HG03066 (cell line): ENCODE measurements around the gene HLX.

Source experiments
- ATAC-seq: cut with Tn5 transposase; IDR thresholded peaks from one replicate; pipeline ENCODE4 v1.9.1; 2021; ENCODE audit warnings: low read depth; ENCODE audit not compliant: unreplicated experiment

HLX gene

GRCh38 chr1:220880726-220881506 lies 1.7 kb downstream of the HLX start:
- no peak for ATAC-seq

- no peak for ATAC-seq
Measured at GRCh38 chr1:220882061-220882891, 3.0 kb downstream of the HLX start.

- no peak for ATAC-seq
Measured at GRCh38 chr1:220884109-220884980, 5.1 kb downstream of the HLX start.

- no peak for ATAC-seq
Measured at GRCh38 chr1:220884981-220885918, 6.0 kb downstream of the HLX start.

- no peak for ATAC-seq
Measured at GRCh38 chr1:220885971-220886370, 6.7 kb downstream of the HLX start.

- no peak for ATAC-seq
Measured at GRCh38 chr1:220886470-220887201, 7.4 kb downstream of the HLX start.

GRCh38 chr1:220887202-220887519 lies 7.9 kb downstream of the HLX start:
- ATAC-seq, result no peak

GRCh38 chr1:220887520-220888416 lies 8.5 kb downstream of the HLX start:
- no peak for ATAC-seq

DNA sequence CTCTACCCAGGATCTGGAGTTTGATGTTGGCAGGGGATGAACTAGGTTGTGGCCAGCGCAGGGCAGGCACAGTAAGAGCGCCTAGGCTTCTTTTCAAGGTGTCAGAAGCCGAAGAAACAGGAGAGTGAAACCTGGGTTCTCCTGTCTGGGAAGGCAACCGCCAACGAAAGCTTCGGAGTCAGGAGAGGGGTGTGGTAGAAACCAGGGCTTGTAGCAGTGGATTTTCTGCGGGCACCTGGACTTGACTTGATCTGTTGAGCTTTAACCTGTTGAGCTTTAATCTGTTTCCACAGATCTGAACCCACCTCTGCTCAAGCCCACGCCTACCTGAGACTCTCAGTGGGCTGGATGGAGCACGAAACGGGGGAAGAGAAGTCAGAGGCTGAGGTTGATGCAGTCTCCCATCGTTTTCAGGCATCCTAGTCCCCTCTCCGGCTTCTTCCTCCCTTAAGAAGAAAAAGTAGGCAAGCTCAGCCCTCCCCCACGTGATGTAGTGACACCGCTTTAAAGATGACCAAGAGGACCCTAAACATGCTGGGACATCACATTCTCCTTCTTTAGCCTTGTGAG lies 9.3 kb downstream of the HLX start:
- ATAC-seq, result no peak

DNA sequence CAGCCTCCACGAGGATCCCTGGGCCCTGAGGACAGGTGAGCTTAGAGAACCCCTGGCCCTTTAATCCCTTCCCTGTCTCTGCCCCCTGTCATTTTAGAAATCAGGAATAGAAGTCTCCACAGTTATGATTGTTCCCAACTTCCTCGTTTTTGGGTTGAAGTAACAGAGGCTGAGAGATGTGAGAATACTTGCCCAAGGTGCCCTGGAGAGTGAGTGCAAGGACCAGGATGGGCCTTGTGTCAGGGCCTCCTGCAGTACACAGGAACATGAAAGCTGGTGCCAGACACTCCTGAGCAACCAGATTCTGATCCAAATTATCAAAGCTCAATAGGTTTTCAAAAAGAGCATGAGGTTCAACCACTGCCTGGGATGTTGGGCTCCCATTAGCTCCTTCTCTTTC lies 10.1 kb downstream of the HLX start:
- no peak for ATAC-seq

GRCh38 chr1:220889848-220890287 lies 10.6 kb downstream of the HLX start:
- ATAC-seq, result no peak

GRCh38 chr1:220890602-220891001 lies 11.4 kb downstream of the HLX start:
- ATAC-seq, result no peak

DNA sequence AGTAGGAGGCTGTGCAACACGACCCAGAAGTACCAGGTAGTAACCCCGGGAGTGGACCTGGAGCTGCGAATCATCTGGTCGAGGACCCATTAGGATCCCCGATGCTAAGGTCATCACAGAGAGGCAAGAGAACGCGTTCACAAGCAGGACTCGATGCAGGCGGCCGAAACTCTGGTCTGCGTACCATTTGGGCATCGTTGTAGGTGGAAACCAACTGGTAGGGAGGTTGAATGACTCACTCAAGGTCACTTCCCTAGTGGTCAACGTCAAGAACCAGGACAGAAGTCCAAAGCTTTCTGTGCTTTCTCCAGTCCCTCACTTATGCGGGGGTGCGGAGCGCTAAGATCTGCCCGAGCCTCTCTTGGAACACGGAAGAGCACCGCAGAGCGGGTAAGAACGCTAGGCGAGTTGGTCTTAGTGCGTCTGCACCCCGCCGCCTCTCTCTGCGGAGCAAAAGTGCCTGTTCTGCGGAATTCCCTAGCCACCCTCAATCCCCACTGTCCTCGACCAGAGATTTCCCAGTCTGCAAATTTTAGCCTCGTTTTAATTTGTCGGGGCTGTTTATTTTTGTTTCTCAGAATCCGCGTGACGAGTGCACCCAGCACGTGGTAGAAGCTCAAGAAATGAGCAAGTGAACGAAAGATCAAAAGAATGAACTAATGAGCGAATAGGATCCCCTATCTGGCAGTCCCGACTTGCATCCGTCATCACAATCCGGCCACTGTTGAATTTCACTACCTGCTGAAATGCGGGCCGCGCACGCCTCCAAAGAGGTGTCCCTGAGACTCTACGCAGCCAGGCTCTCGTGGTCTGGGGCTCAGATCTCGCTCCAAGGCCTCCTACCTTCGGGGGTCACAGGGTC lies 12.2 kb downstream of the HLX start:
- no peak for ATAC-seq

- ATAC-seq, result no peak
Measured at GRCh38 chr1:220892086-220892376, 12.8 kb downstream of the HLX start.

- ATAC-seq, result no peak
Measured at GRCh38 chr1:220892997-220893700, 13.9 kb downstream of the HLX start.

DNA sequence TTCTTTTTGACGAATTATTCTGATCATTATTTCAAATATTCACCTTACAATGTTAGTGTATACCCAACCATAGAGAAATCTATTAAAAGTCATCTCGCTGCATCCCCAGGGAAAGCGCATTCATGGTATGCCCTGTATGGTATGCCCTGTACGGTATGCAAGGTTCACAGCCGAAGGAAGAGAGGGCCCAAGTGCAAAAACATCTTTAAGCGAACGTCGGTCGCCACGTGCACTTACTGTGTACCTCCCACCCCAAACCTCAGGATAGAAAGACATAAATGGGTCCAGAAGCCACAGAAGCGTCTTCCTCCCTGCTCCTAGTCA lies 14.4 kb downstream of the HLX start:
- ATAC-seq, result no peak
